ENCODE measurements around the gene GRIK2. TPM values are rescaled to one million over a fixed set of nuclear protein-coding genes. Genes with fewer than 3 reads are reported as not detected.
"Not testable (repeated sequence)": the region's sequence is repeated elsewhere in the genome, so short reads cannot be mapped to it uniquely, and the experiment has no call there.

GRIK2 gene
- total RNA-seq (2014; rRNA removed; shearing (Covaris generic); ENCODE audit: low replicate concordance): 0.07 TPM in 2 replicates

DNA sequence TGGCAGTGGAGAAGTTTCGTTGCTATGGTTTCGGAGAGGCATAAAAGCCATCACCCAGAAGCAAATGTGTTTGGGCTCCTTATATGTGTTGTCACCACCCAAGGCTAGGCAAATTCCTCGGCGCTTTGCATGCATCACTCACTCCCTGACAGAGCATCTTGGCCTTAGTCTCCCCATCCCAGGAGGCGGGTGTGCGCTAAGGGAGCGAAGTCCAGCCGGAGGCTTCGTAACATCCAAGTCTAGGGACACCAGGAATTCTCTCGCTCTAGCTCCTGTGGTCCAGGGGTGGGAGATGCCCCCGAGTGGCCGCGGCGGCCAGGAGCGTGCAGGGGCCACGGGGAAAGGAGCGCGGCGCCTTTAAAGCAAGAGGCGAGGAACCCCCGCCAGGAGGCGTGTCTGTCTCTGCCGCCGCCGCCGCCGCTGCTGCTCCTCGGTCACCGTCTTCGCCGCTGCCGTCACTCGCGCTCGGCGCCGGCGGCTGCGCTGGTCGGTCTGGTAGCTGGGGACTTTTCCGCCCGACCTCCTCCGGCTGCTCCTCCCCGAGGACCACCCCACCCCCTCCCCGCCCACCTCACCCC is at the start of gene GRIK2:
TSS of gene GRIK2 (plus strand) at position 458 of the 578 bp plus-strand sequence.
- Histone ChIP-seq H2AFZ (ENCODE audit: low read length) (no peak within 1 kb of the TSS), H3K9ac (ENCODE audit: low read length) (no peak within 1 kb of the TSS), H3K4me2 (ENCODE audit: low read depth, low read length, poor library complexity, severe bottlenecking) (no peak within 1 kb of the TSS), H3K9me3 (ENCODE audit: low read length) (no peaks in the 10 kb centered on the region), H3K27ac (ENCODE audit: low read length) (no peak within 1 kb of the TSS), H3K4me1 (ENCODE audit: low read length) (no peaks in the 10 kb centered on the region), H4K20me1 (ENCODE audit: insufficient read depth, low read depth, low read length) (no peaks in the 10 kb centered on the region), H3K79me2 (ENCODE audit: low read length) (no peaks in the 10 kb centered on the region), H3K27me3 (ENCODE audit: low read length) (no peaks in the 10 kb centered on the region), H3K9me2 (replicated peaks; ENCODE audit: insufficient read depth, low read length) (no peaks in the 10 kb centered on the region), H3K4me3 (ENCODE audit: low read length) (no peak within 1 kb of the TSS), H3K36me3 (ENCODE audit: insufficient read depth, low read length) (no peaks in the 10 kb centered on the region)
- no peak for DNase-seq

DNA sequence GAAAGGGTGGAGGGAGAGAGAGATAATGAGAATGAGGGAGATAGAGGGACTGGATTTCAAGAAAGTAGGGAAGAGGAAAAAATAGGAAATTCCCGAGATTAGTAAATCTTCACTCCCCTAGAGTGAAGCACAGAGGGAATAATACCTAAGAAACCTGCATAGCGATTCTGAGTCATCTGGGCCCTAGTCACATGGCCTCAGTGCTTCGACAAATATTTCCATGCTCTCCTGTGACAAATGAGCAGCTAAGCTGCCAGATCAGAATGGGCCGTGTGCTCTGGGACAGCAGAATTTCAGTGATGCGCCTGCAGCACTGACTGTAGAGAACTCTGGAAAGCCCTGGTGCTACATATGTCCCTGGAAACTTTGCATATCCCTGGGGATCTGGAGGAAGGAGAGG is 48.6 kb upstream of the GRIK2 start:
- no peak for DNase-seq
- Histone ChIP-seq H3K36me3 (ENCODE audit: insufficient read depth, low read length) (no peaks in the 10 kb centered on the region), H2AFZ (ENCODE audit: low read length) (no peak overlapping the region), H3K9me3 (ENCODE audit: low read length) (no peaks in the 10 kb centered on the region), H3K4me3 (ENCODE audit: low read length) (no peak overlapping the region), H3K79me2 (ENCODE audit: low read length) (no peaks in the 10 kb centered on the region), H3K9ac (ENCODE audit: low read length) (no peak overlapping the region), H3K9me2 (replicated peaks; ENCODE audit: insufficient read depth, low read length) (no peaks in the 10 kb centered on the region), H4K20me1 (ENCODE audit: insufficient read depth, low read depth, low read length) (no peaks in the 10 kb centered on the region), H3K4me1 (ENCODE audit: low read length) (no peaks in the 10 kb centered on the region), H3K27ac (ENCODE audit: low read length) (no peak overlapping the region), H3K4me2 (ENCODE audit: low read depth, low read length, poor library complexity, severe bottlenecking) (no peak overlapping the region), H3K27me3 (ENCODE audit: low read length) (no peaks in the 10 kb centered on the region)

DNA sequence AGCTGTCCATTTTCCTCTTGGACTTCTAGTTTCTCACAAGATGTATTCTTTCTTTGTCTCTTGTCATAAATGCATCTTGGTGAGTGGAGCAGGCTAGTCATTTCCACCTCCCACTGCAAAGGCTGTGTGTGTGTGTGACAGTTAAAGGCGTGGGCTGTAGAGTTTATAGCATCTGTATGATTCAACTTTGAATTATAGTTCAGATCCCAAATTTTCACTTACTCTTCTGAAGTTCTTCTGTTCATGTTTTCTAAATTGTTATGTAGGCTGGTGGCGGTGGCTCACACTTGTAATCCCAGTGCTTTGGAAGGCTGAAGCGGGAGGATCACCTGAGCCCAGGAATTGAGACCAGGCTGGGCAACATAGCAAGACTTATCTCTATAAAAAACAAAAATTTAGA is 44.7 kb upstream of the GRIK2 start:
- H3K27me3 ChIP-seq (ENCODE audit: low read length): no peaks in the 10 kb centered on the region
- no peak overlapping the region for H3K4me3 ChIP-seq (ENCODE audit: low read length)
- H2AFZ ChIP-seq (ENCODE audit: low read length): no peak overlapping the region
- H4K20me1 ChIP-seq (ENCODE audit: insufficient read depth, low read depth, low read length): no peaks in the 10 kb centered on the region
- DNase-seq: no peak
- no peaks in the 10 kb centered on the region for H3K9me2 ChIP-seq (replicated peaks; ENCODE audit: insufficient read depth, low read length)
- H3K27ac ChIP-seq (ENCODE audit: low read length): no peak overlapping the region
- no peak overlapping the region for H3K9ac ChIP-seq (ENCODE audit: low read length)
- no peak overlapping the region for H3K4me2 ChIP-seq (ENCODE audit: low read depth, low read length, poor library complexity, severe bottlenecking)
- no peaks in the 10 kb centered on the region for H3K79me2 ChIP-seq (ENCODE audit: low read length)
- H3K36me3 ChIP-seq (ENCODE audit: insufficient read depth, low read length): no peaks in the 10 kb centered on the region
- H3K9me3 ChIP-seq (ENCODE audit: low read length): no peaks in the 10 kb centered on the region
- H3K4me1 ChIP-seq (ENCODE audit: low read length): no peaks in the 10 kb centered on the region

DNA sequence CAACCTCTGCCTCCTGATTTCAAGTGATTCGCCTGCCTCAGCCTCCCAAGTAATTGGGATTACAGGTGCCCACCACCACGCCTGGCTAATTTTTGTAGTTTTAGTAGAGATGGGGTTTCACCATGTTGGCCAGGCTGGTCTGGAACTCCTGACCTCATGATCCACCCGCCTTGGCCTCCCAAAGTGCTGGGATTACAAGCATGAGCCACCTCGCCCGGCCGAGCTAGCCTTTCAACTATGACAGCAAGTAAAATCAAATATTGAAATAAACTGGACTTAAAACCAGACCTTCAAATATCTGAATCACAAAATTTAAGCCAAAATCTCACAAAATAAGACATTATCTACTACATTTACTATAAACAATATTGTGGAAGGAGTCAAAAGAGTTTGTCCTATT is 42.9 kb upstream of the GRIK2 start:
- not testable (repeated sequence) for H3K4me3 ChIP-seq (ENCODE audit: low read length); H3K36me3 ChIP-seq (ENCODE audit: insufficient read depth, low read length); H4K20me1 ChIP-seq (ENCODE audit: insufficient read depth, low read depth, low read length); H3K9me3 ChIP-seq (ENCODE audit: low read length); H3K9ac ChIP-seq (ENCODE audit: low read length); H3K27ac ChIP-seq (ENCODE audit: low read length); H3K79me2 ChIP-seq (ENCODE audit: low read length); H3K9me2 ChIP-seq (replicated peaks; ENCODE audit: insufficient read depth, low read length); H2AFZ ChIP-seq (ENCODE audit: low read length); H3K4me1 ChIP-seq (ENCODE audit: low read length); H3K4me2 ChIP-seq (ENCODE audit: low read depth, low read length, poor library complexity, severe bottlenecking); DNase-seq; H3K27me3 ChIP-seq (ENCODE audit: low read length)

DNA sequence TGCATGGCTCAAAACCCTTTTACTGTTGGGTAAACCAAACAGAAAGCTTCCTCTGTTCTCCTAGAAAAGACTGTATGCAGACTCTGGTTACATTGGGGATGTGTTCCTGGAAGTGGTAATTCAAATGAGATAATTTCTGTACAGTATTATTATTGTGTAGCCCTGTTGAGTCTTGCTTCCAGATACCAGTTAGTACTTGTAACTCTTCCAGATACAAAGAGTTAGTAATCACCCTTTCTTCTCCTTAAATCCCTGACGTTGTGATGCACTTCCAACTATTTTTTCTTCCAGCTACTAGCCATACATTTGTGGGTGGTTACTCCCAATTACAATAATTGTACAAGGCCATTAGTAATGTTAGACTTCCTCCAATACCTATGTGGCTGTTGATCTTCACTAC is 42.3 kb upstream of the GRIK2 start:
- H3K79me2 ChIP-seq (ENCODE audit: low read length): no peaks in the 10 kb centered on the region
- H3K4me1 ChIP-seq (ENCODE audit: low read length): no peaks in the 10 kb centered on the region
- no peaks in the 10 kb centered on the region for H3K9me2 ChIP-seq (replicated peaks; ENCODE audit: insufficient read depth, low read length)
- no peak overlapping the region for H3K4me3 ChIP-seq (ENCODE audit: low read length)
- H3K36me3 ChIP-seq (ENCODE audit: insufficient read depth, low read length): no peaks in the 10 kb centered on the region
- H3K27ac ChIP-seq (ENCODE audit: low read length): no peak overlapping the region
- DNase-seq: no peak
- no peaks in the 10 kb centered on the region for H3K9me3 ChIP-seq (ENCODE audit: low read length)
- no peak overlapping the region for H2AFZ ChIP-seq (ENCODE audit: low read length)
- no peaks in the 10 kb centered on the region for H3K27me3 ChIP-seq (ENCODE audit: low read length)
- no peaks in the 10 kb centered on the region for H4K20me1 ChIP-seq (ENCODE audit: insufficient read depth, low read depth, low read length)
- no peak overlapping the region for H3K4me2 ChIP-seq (ENCODE audit: low read depth, low read length, poor library complexity, severe bottlenecking)
- no peak overlapping the region for H3K9ac ChIP-seq (ENCODE audit: low read length)

DNA sequence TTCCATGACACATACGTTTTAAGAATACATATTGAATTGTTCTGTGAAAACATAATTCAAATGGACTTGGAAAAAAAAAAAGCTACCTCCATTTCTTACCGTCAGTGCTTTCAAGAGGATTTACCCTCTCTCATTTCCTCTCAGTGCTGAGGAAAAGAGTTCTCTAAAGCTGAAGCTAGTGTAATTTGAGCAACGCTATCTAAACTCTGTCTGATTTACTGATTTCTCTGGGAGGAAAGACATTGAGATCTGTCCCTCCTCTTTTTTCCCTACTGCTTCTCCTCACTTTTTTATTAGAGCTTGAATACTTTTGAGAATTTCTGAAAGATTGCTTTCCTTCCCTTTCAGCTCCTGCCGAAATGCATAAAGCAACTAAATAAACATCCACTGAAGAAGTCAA is 41.2 kb upstream of the GRIK2 start:
- H3K36me3 ChIP-seq (ENCODE audit: insufficient read depth, low read length): no peaks in the 10 kb centered on the region
- H3K9me3 ChIP-seq (ENCODE audit: low read length): no peaks in the 10 kb centered on the region
- no peak overlapping the region for H3K27ac ChIP-seq (ENCODE audit: low read length)
- H3K9ac ChIP-seq (ENCODE audit: low read length): no peak overlapping the region
- no peaks in the 10 kb centered on the region for H3K9me2 ChIP-seq (replicated peaks; ENCODE audit: insufficient read depth, low read length)
- H4K20me1 ChIP-seq (ENCODE audit: insufficient read depth, low read depth, low read length): no peaks in the 10 kb centered on the region
- H3K4me1 ChIP-seq (ENCODE audit: low read length): no peaks in the 10 kb centered on the region
- no peaks in the 10 kb centered on the region for H3K27me3 ChIP-seq (ENCODE audit: low read length)
- no peak for DNase-seq
- H2AFZ ChIP-seq (ENCODE audit: low read length): no peak overlapping the region
- H3K4me2 ChIP-seq (ENCODE audit: low read depth, low read length, poor library complexity, severe bottlenecking): no peak overlapping the region
- no peaks in the 10 kb centered on the region for H3K79me2 ChIP-seq (ENCODE audit: low read length)
- H3K4me3 ChIP-seq (ENCODE audit: low read length): no peak overlapping the region

DNA sequence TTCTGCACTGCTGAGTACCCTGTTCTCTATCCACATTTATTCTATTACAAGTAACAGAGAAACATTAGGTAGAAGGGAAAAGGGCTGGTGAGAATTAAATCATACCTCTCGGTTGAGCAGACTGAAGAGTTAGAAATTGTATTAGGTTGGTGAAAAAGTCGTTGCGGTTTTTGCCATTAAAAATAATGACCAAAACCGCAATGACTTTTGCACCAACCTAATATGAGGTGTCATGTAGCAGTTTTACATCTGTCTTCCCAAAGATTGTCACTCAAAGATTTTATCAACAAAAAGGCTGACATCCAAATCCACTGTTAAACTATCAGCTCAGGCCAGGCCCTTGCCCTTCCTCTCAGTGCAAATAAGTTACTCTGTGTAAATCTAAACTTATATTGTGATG is 28.3 kb upstream of the GRIK2 start:
- no peaks in the 10 kb centered on the region for H3K79me2 ChIP-seq (ENCODE audit: low read length)
- H3K27me3 ChIP-seq (ENCODE audit: low read length): no peaks in the 10 kb centered on the region
- H3K9me3 ChIP-seq (ENCODE audit: low read length): no peaks in the 10 kb centered on the region
- no peak overlapping the region for H3K9ac ChIP-seq (ENCODE audit: low read length)
- no peak overlapping the region for H3K4me2 ChIP-seq (ENCODE audit: low read depth, low read length, poor library complexity, severe bottlenecking)
- H2AFZ ChIP-seq (ENCODE audit: low read length): no peak overlapping the region
- no peaks in the 10 kb centered on the region for H3K4me1 ChIP-seq (ENCODE audit: low read length)
- H3K9me2 ChIP-seq (replicated peaks; ENCODE audit: insufficient read depth, low read length): no peaks in the 10 kb centered on the region
- H4K20me1 ChIP-seq (ENCODE audit: insufficient read depth, low read depth, low read length): no peaks in the 10 kb centered on the region
- no peaks in the 10 kb centered on the region for H3K36me3 ChIP-seq (ENCODE audit: insufficient read depth, low read length)
- no peak overlapping the region for H3K27ac ChIP-seq (ENCODE audit: low read length)
- no peak for DNase-seq
- H3K4me3 ChIP-seq (ENCODE audit: low read length): no peak overlapping the region

DNA sequence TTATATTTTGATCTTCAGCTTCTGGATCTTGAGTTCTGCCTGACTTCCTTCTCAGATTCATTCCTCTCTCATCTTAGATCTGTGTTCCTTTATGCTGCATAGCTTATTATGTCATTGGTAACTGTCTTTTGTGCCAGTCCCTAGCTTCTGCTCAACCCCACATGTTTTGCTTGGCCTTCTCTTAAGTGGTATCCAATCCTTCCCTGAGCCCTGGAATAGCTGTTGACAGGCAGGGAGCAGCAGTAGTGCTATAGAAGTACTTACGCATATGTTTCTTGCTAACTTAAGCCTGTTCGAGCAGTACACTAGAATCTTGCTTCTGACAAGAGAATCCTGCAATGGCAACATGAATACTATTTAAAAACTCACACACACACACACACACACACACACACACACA is 13.6 kb upstream of the GRIK2 start:
- Histone ChIP-seq H3K36me3 (ENCODE audit: insufficient read depth, low read length) (no peaks in the 10 kb centered on the region), H3K79me2 (ENCODE audit: low read length) (no peaks in the 10 kb centered on the region), H4K20me1 (ENCODE audit: insufficient read depth, low read depth, low read length) (no peaks in the 10 kb centered on the region), H3K27ac (ENCODE audit: low read length) (no peak overlapping the region), H3K9ac (ENCODE audit: low read length) (no peak overlapping the region), H3K4me1 (ENCODE audit: low read length) (no peaks in the 10 kb centered on the region), H3K27me3 (ENCODE audit: low read length) (no peaks in the 10 kb centered on the region), H3K4me2 (ENCODE audit: low read depth, low read length, poor library complexity, severe bottlenecking) (no peak overlapping the region), H3K4me3 (ENCODE audit: low read length) (no peak overlapping the region), H2AFZ (ENCODE audit: low read length) (no peak overlapping the region), H3K9me2 (replicated peaks; ENCODE audit: insufficient read depth, low read length) (no peaks in the 10 kb centered on the region), H3K9me3 (ENCODE audit: low read length) (no peaks in the 10 kb centered on the region)
- DNase-seq: no peak
